Left ventricle myocardium inferior (tissue), 1 donor: ENCODE results near the gene RPL36A. TPM values are rescaled to one million over a fixed set of nuclear protein-coding genes. Genes with fewer than 3 reads are reported as not detected.

Experiments used
- DNase-seq: peaks from one replicate; pipeline ENCODE4 v3.0.0-alpha.2; 2020
- H3K27ac ChIP-seq: fragments of 200-600 bp; replicated peaks from 2 replicates; pipeline ENCODE4 v1.8.0; 2021
- H3K27me3 ChIP-seq: fragments of 200-600 bp; 2 replicates; pipeline ENCODE4 v1.8.0; 2021; ENCODE audit warnings: low read depth
- H3K36me3 ChIP-seq: fragments of 200-600 bp; 2 replicates; pipeline ENCODE4 v1.8.0; 2021
- H3K4me1 ChIP-seq: fragments of 200-600 bp; 2 replicates; pipeline ENCODE4 v1.8.0; 2021
- H3K4me3 ChIP-seq: fragments of 200-600 bp; 2 replicates; pipeline ENCODE4 v1.8.0; 2021; ENCODE audit warnings: mild to moderate bottlenecking, moderate library complexity
- H3K9me3 ChIP-seq: fragments of 200-600 bp; replicated peaks from 2 replicates; pipeline ENCODE4 v1.8.0; 2021
- CTCF ChIP-seq: fragments of 200-600 bp; IDR thresholded peaks from 2 replicates; pipeline ENCODE4 v1.8.0; 2021; ENCODE audit warnings: antibody characterized with exemption, mild to moderate bottlenecking, borderline replicate concordance
- intact Hi-C: fragments of 100-400 bp; cut with micrococcal nuclease; formaldehyde crosslinking; loops from one replicate; pipeline ENCODE4 v1.11.0; 2022
- total RNA-seq: library from RNA; stranded (reverse); fragmentation: NEBNext Ultra II Directional; extraction: Animal tissue kit (Norgen Biotek cat#: 25700); gene quantifications from one replicate; pipeline ENCODE4 v1.2.1, GENCODE V29; 2021
- donor health status: DM: no; HTN: yes; CAD: no; lungs with severe emphysema.

RPL36A gene
- total RNA-seq, 1 donor from 2014 or later = 86.9 TPM

DNA sequence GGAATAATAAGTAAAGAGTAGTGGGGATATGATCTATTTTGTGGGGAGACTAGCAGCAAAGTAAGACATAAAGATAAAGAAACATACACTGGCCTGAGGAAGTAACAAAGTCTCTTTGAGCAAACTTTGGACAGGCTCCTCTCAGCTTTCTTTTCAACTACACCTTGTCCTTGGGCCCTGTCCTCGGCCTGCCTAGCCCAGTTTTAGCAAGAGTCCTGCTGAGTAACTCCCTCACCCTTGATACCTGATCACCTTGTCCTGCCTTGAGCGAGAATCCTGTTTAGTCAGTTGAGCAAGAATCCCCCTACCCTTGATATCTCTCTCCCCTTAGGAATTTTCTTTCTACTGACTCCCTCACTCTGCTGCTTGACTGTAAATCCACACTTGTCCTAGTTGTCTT lies 28.7 kb downstream of the RPL36A start:
- Histone ChIP-seq H3K27me3 (no peaks in the 10 kb centered on the region), H3K27ac (peak overlapping the region; percentile 95), H3K4me3 (peak overlapping the region; percentile 76), H3K9me3 (no peaks in the 10 kb centered on the region), H3K36me3 (no peaks in the 10 kb centered on the region), H3K4me1 (peaks cover 26% of the 10 kb centered on the region)
- intact Hi-C loops = no loop called here
- TF ChIP-seq CTCF = no peak
- no peak for DNase-seq

GRCh38 chrX:101427954-101428353 lies 37.1 kb downstream of the RPL36A start:
- H3K27me3 ChIP-seq = no peaks in the 10 kb centered on the region
- H3K36me3 ChIP-seq = peaks cover 27% of the 10 kb centered on the region
- no peak overlapping the region for H3K4me3 ChIP-seq
- H3K27ac ChIP-seq = no peak overlapping the region
- intact Hi-C loops = no loop called here
- no peaks in the 10 kb centered on the region for H3K4me1 ChIP-seq
- no peak for DNase-seq
- no peak for TF ChIP-seq CTCF
- H3K9me3 ChIP-seq = peaks cover 12% of the 10 kb centered on the region

DNA sequence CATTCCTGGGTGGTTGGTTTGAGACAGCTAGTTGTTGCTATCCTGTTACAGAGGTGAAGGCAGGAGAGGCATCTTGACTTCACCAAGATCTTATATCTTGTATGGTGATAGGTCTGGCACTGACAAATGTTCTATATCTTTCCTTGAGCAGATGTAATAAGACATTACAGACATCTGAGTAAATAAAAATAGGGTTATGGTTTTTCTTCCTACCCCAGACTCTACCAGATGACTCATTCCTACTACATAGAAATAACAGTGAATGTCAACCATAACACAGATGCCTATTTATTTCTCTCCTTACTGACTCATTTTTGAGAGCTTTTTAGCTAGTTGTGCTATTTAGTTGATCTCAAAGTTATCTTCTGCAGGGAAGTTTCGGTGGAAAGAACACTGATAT lies 39.1 kb downstream of the RPL36A start:
- intact Hi-C loops = no loop called here
- no peaks in the 10 kb centered on the region for H3K27me3 ChIP-seq
- no peak overlapping the region for H3K27ac ChIP-seq
- H3K4me3 ChIP-seq = no peak overlapping the region
- peaks cover 24% of the 10 kb centered on the region for H3K36me3 ChIP-seq
- TF ChIP-seq CTCF = no peak
- no peaks in the 10 kb centered on the region for H3K4me1 ChIP-seq
- no peak for DNase-seq
- H3K9me3 ChIP-seq = peaks cover 12% of the 10 kb centered on the region

GRCh38 chrX:101430457-101431078 lies 39.8 kb downstream of the RPL36A start:
- no peaks in the 10 kb centered on the region for H3K27me3 ChIP-seq
- H3K4me1 ChIP-seq = no peaks in the 10 kb centered on the region
- intact Hi-C loops = no loop called here
- DNase-seq = no peak
- H3K4me3 ChIP-seq = no peak overlapping the region
- no peak for TF ChIP-seq CTCF
- peaks cover 24% of the 10 kb centered on the region for H3K36me3 ChIP-seq
- peaks cover 12% of the 10 kb centered on the region for H3K9me3 ChIP-seq
- H3K27ac ChIP-seq = no peak overlapping the region

- peaks cover 3% of the 10 kb centered on the region for H3K4me1 ChIP-seq
- H3K27ac ChIP-seq = no peak overlapping the region
- DNase-seq = no peak
- intact Hi-C loops = no loop called here
- H3K27me3 ChIP-seq = no peaks in the 10 kb centered on the region
- H3K36me3 ChIP-seq = peaks cover 22% of the 10 kb centered on the region
- TF ChIP-seq CTCF = no peak
- no peaks in the 10 kb centered on the region for H3K9me3 ChIP-seq
- H3K4me3 ChIP-seq = no peak overlapping the region
Observed at GRCh38 chrX:101442085-101442484, 51.3 kb downstream of the RPL36A start.

Other genes with a start within 250 kb of the RPL36A start
- 0.14 TPM for gene DRP2, start 171.2 kb upstream of the RPL36A start, total RNA-seq
- gene TAF7L, start 99.7 kb upstream of the RPL36A start, total RNA-seq = 0.08 TPM
- 24.8 TPM for gene TIMM8A, start 42.3 kb upstream of the RPL36A start, total RNA-seq
- gene BTK, start 4.8 kb upstream of the RPL36A start, total RNA-seq = 1.3 TPM
- 10.8 TPM for gene GLA, start 16.9 kb downstream of the RPL36A start, total RNA-seq
- gene HNRNPH2, start 17.2 kb downstream of the RPL36A start, total RNA-seq = 51.4 TPM
- gene ARMCX4, start 94.4 kb downstream of the RPL36A start, total RNA-seq = 5.3 TPM
- 32.7 TPM for gene ARMCX1, start 159.5 kb downstream of the RPL36A start, total RNA-seq
- 25.0 TPM for gene ARMCX6, start 227.0 kb downstream of the RPL36A start, total RNA-seq
- gene ARMCX3, start 232.1 kb downstream of the RPL36A start, total RNA-seq = 66.2 TPM